Esophagus squamous epithelium (tissue), 4 donors: ENCODE measurements around the gene PSMB5.

ENCODE experiments used
- POLR2A ChIP-seq, 4 donors: fragments of 450-650 bp; IDR thresholded peaks; one replicate each; pipeline ENCODE4 v1.6.1; 2017; ENCODE audit warnings: antibody characterized with exemption in 4 of 4, mild to moderate bottlenecking in 4 of 4, moderate library complexity in 3 of 4
- TF ChIP-seq, protein P1 (sequence below), 6 experiments: fragments of 450-650 bp in 4 of 6; fragments of 200-600 bp in 2 of 6; sonication (generic) in 2 of 6; IDR thresholded peaks; one replicate each; pipeline ENCODE4 v1.5.1; 2016 to 2019; ENCODE audit warnings: antibody characterized with exemption in 6 of 6, mild to moderate bottlenecking in 4 of 6, moderate library complexity in 4 of 6

DNA sequence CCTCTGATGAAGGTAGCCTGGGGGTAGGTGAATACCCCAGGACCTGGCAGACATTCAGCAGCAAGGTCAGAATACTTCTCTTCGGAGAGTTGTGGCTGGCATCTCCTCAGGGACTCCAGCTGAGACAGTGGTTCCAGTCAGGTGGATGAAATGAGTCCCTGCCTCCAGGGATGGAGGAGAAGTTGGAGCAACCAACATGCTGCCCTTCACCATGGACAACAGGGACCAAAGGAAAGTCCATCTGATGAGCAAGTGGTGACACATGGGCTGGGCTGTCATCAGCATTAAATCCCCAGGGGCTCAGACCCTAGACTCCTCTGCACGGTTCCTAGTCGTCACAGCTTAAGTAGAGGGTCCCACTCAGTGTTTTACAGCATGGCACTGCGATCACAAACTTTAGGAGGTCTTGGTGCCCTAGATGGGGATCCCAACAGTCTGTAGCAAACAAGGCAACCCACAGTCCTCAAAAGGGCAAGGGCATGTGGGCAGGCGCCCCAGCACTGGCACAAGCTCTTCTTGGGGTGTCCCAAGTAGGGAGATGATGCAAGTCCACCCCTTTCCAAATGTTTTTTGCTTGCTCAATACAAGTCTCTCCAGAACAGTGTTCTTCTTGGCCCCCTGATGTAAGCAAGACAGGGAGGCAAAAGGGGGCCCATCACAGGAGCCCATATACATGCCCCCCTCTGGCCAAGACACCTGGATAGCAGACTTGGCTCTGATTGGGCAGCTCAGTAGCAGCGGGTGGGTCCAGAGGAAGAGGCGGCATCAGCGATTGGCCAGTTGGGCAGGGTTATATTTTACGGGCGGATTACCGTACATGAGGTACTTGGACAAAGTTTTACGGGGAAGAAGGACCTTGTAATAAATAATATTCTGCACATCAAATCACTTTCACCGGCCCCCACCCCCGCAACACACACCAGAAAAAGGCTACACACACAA lies 33.4 kb upstream of the PSMB5 start:
- TF ChIP-seq, protein P1, sequence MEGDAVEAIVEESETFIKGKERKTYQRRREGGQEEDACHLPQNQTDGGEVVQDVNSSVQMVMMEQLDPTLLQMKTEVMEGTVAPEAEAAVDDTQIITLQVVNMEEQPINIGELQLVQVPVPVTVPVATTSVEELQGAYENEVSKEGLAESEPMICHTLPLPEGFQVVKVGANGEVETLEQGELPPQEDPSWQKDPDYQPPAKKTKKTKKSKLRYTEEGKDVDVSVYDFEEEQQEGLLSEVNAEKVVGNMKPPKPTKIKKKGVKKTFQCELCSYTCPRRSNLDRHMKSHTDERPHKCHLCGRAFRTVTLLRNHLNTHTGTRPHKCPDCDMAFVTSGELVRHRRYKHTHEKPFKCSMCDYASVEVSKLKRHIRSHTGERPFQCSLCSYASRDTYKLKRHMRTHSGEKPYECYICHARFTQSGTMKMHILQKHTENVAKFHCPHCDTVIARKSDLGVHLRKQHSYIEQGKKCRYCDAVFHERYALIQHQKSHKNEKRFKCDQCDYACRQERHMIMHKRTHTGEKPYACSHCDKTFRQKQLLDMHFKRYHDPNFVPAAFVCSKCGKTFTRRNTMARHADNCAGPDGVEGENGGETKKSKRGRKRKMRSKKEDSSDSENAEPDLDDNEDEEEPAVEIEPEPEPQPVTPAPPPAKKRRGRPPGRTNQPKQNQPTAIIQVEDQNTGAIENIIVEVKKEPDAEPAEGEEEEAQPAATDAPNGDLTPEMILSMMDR (IDR thresholded peaks at IDR 0.05) = no peak
- TF ChIP-seq POLR2A (IDR thresholded peaks at IDR 0.05) = no peak
